ENCODE results near the gene MAPK8.

Gene MAPK8

GRCh38 chr10:48404646-48405045 lies 98.2 kb downstream of the MAPK8 start:
- Histone ChIP-seq H2BK5ac (ENCODE audit: low read depth, low read length, poor library complexity) (no peak overlapping the region), H2AFZ (ENCODE audit: insufficient read depth, low read length, poor library complexity) (no peak overlapping the region), H3K4me2 (ENCODE audit: low read length) (no peak overlapping the region), H2AK5ac (ENCODE audit: low read length) (no peak overlapping the region), H4K91ac (ENCODE audit: low read depth, low read length) (no peak overlapping the region), H3K14ac (ENCODE audit: low read length) (no peak overlapping the region), H3K27me3 (ENCODE audit: insufficient read depth, low read length) (no peaks in the 10 kb centered on the region), H2BK120ac (ENCODE audit: insufficient read depth, low read length, poor library complexity) (no peak overlapping the region), H3K27ac (ENCODE audit: low read depth, low read length) (no peak overlapping the region), H3K79me2 (ENCODE audit: control insufficient read depth, insufficient read depth, low read length, poor library complexity) (no peaks in the 10 kb centered on the region), H3K4ac (ENCODE audit: low read depth, low read length) (no peak overlapping the region), H3K18ac (ENCODE audit: low read length) (no peak overlapping the region), H3K79me1 (ENCODE audit: low read length) (no peaks in the 10 kb centered on the region), H3K4me3 (ENCODE audit: low read depth, low read length) (no peak overlapping the region), H3K9me3 (ENCODE audit: insufficient read depth, low read depth, low read length) (no peaks in the 10 kb centered on the region), H3K36me3 (ENCODE audit: control insufficient read depth in 1 of 2, insufficient read depth in 2 of 2, low read length in 2 of 2) (no peaks in the 10 kb centered on the region), H4K12ac (ENCODE audit: low read depth, low read length) (no peak overlapping the region), H2BK12ac (ENCODE audit: low read length) (no peak overlapping the region), H3K23ac (ENCODE audit: low read length) (no peak overlapping the region), H3K9ac (ENCODE audit: low read length) (no peak overlapping the region), H3K4me1 (ENCODE audit: control insufficient read depth in 1 of 2, insufficient read depth in 2 of 2, low read length in 2 of 2) (peaks cover 0 to 5% of the 10 kb centered on the region in 2 experiments), H4K8ac (ENCODE audit: low read depth, low read length) (no peak overlapping the region)
- DNase-seq = peak in 1 of 2 donors; percentile 19
- WGBS (ENCODE audit: extremely low coverage, insufficient coverage, insufficient read length) = no CpG with 5 or more reads among the region's 4 CpGs

GRCh38 chr10:48406204-48406603 lies 99.7 kb downstream of the MAPK8 start:
- DNase-seq = no peak
- no peak overlapping the region for H3K14ac ChIP-seq (ENCODE audit: low read length)

GRCh38 chr10:48406658-48407057 lies 100.2 kb downstream of the MAPK8 start:
- Histone ChIP-seq H3K79me2 (ENCODE audit: control insufficient read depth, insufficient read depth, low read length, poor library complexity) (no peaks in the 10 kb centered on the region), H3K23ac (ENCODE audit: low read length) (no peak overlapping the region), H3K27me3 (ENCODE audit: insufficient read depth, low read length) (no peaks in the 10 kb centered on the region), H2BK120ac (ENCODE audit: insufficient read depth, low read length, poor library complexity) (no peak overlapping the region), H2AK5ac (ENCODE audit: low read length) (no peak overlapping the region), H3K14ac (ENCODE audit: low read length) (no peak overlapping the region), H3K27ac (ENCODE audit: low read depth, low read length) (no peak overlapping the region), H2BK12ac (ENCODE audit: low read length) (no peak overlapping the region), H3K4ac (ENCODE audit: low read depth, low read length) (no peak overlapping the region), H4K12ac (ENCODE audit: low read depth, low read length) (no peak overlapping the region), H2BK5ac (ENCODE audit: low read depth, low read length, poor library complexity) (no peak overlapping the region), H2AFZ (ENCODE audit: insufficient read depth, low read length, poor library complexity) (no peak overlapping the region), H3K4me1 (ENCODE audit: control insufficient read depth in 1 of 2, insufficient read depth in 2 of 2, low read length in 2 of 2) (peaks cover 0 to 2% of the 10 kb centered on the region in 2 experiments), H3K4me2 (ENCODE audit: low read length) (no peak overlapping the region), H4K8ac (ENCODE audit: low read depth, low read length) (no peak overlapping the region), H3K36me3 (ENCODE audit: control insufficient read depth in 1 of 2, insufficient read depth in 2 of 2, low read length in 2 of 2) (no peaks in the 10 kb centered on the region), H3K79me1 (ENCODE audit: low read length) (no peaks in the 10 kb centered on the region), H4K91ac (ENCODE audit: low read depth, low read length) (no peak overlapping the region), H3K9me3 (ENCODE audit: insufficient read depth, low read depth, low read length) (no peaks in the 10 kb centered on the region), H3K18ac (ENCODE audit: low read length) (no peak overlapping the region), H3K9ac (ENCODE audit: low read length) (no peak overlapping the region), H3K4me3 (ENCODE audit: low read depth, low read length) (no peak overlapping the region)
- WGBS (ENCODE audit: extremely low coverage, insufficient coverage, insufficient read length) = no CpG with 5 or more reads among the region's 4 CpGs
- DNase-seq = no peak

More at GRCh38 chr10:48406204-48406603, 99.7 kb downstream of the MAPK8 start:
- peaks cover 0 to 2% of the 10 kb centered on the region in 2 experiments for H3K4me1 ChIP-seq (ENCODE audit: control insufficient read depth in 1 of 2, insufficient read depth in 2 of 2, low read length in 2 of 2)
- H3K27me3 ChIP-seq (ENCODE audit: insufficient read depth, low read length) = no peaks in the 10 kb centered on the region
- H3K27ac ChIP-seq (ENCODE audit: low read depth, low read length) = no peak overlapping the region
- no peaks in the 10 kb centered on the region for H3K9me3 ChIP-seq (ENCODE audit: insufficient read depth, low read depth, low read length)
- whole genome bisulfite sequencing (ENCODE audit: extremely low coverage, insufficient coverage, insufficient read length) = no CpG with 5 or more reads among the region's 3 CpGs
- no peak overlapping the region for H3K9ac ChIP-seq (ENCODE audit: low read length)
- no peak overlapping the region for H3K4me2 ChIP-seq (ENCODE audit: low read length)
- no peak overlapping the region for H2AK5ac ChIP-seq (ENCODE audit: low read length)
- no peak overlapping the region for H2BK120ac ChIP-seq (ENCODE audit: insufficient read depth, low read length, poor library complexity)
- H3K4me3 ChIP-seq (ENCODE audit: low read depth, low read length) = no peak overlapping the region
- no peak overlapping the region for H2BK12ac ChIP-seq (ENCODE audit: low read length)
- H3K18ac ChIP-seq (ENCODE audit: low read length) = no peak overlapping the region
- H4K12ac ChIP-seq (ENCODE audit: low read depth, low read length) = no peak overlapping the region
- no peak overlapping the region for H3K23ac ChIP-seq (ENCODE audit: low read length)
- no peak overlapping the region for H4K8ac ChIP-seq (ENCODE audit: low read depth, low read length)
- H3K79me1 ChIP-seq (ENCODE audit: low read length) = no peaks in the 10 kb centered on the region
- H3K79me2 ChIP-seq (ENCODE audit: control insufficient read depth, insufficient read depth, low read length, poor library complexity) = no peaks in the 10 kb centered on the region
- H2BK5ac ChIP-seq (ENCODE audit: low read depth, low read length, poor library complexity) = no peak overlapping the region
- no peak overlapping the region for H4K91ac ChIP-seq (ENCODE audit: low read depth, low read length)
- no peaks in the 10 kb centered on the region for H3K36me3 ChIP-seq (ENCODE audit: control insufficient read depth in 1 of 2, insufficient read depth in 2 of 2, low read length in 2 of 2)
- H2AFZ ChIP-seq (ENCODE audit: insufficient read depth, low read length, poor library complexity) = no peak overlapping the region
- no peak overlapping the region for H3K4ac ChIP-seq (ENCODE audit: low read depth, low read length)

GRCh38 chr10:48410503-48410902 lies 104.0 kb downstream of the MAPK8 start:
- H3K79me2 ChIP-seq (ENCODE audit: control insufficient read depth, insufficient read depth, low read length, poor library complexity) = no peaks in the 10 kb centered on the region
- H2BK12ac ChIP-seq (ENCODE audit: low read length) = no peak overlapping the region
- H3K23ac ChIP-seq (ENCODE audit: low read length) = no peak overlapping the region
- no peak overlapping the region for H3K9ac ChIP-seq (ENCODE audit: low read length)
- H3K27ac ChIP-seq (ENCODE audit: low read depth, low read length) = no peak overlapping the region
- peaks cover 0 to 3% of the 10 kb centered on the region in 2 experiments for H3K36me3 ChIP-seq (ENCODE audit: control insufficient read depth in 1 of 2, insufficient read depth in 2 of 2, low read length in 2 of 2)
- H2AK5ac ChIP-seq (ENCODE audit: low read length) = no peak overlapping the region
- peaks cover 0 to 2% of the 10 kb centered on the region in 2 experiments for H3K4me1 ChIP-seq (ENCODE audit: control insufficient read depth in 1 of 2, insufficient read depth in 2 of 2, low read length in 2 of 2)
- no peak overlapping the region for H2BK120ac ChIP-seq (ENCODE audit: insufficient read depth, low read length, poor library complexity)
- no peak overlapping the region for H2AFZ ChIP-seq (ENCODE audit: insufficient read depth, low read length, poor library complexity)
- H3K4me2 ChIP-seq (ENCODE audit: low read length) = no peak overlapping the region
- no peak overlapping the region for H4K8ac ChIP-seq (ENCODE audit: low read depth, low read length)
- no peak overlapping the region for H4K12ac ChIP-seq (ENCODE audit: low read depth, low read length)
- no peak overlapping the region for H3K4me3 ChIP-seq (ENCODE audit: low read depth, low read length)
- H3K27me3 ChIP-seq (ENCODE audit: insufficient read depth, low read length) = no peaks in the 10 kb centered on the region
- no peak overlapping the region for H3K14ac ChIP-seq (ENCODE audit: low read length)
- H3K18ac ChIP-seq (ENCODE audit: low read length) = no peak overlapping the region
- H2BK5ac ChIP-seq (ENCODE audit: low read depth, low read length, poor library complexity) = no peak overlapping the region
- no peak overlapping the region for H4K91ac ChIP-seq (ENCODE audit: low read depth, low read length)
- H3K9me3 ChIP-seq (ENCODE audit: insufficient read depth, low read depth, low read length) = no peaks in the 10 kb centered on the region
- DNase-seq = peak; percentile 56 to 85
- no peaks in the 10 kb centered on the region for H3K79me1 ChIP-seq (ENCODE audit: low read length)
- H3K4ac ChIP-seq (ENCODE audit: low read depth, low read length) = no peak overlapping the region
- no CpG with 5 or more reads among the region's 6 CpGs for WGBS (ENCODE audit: extremely low coverage, insufficient coverage, insufficient read length)
